Epithelial cell of esophagus (primary cell): ENCODE data around the gene OR10J4.

Experiments used
- DNase-seq: peaks from one replicate; pipeline ENCODE4 v3.0.0; 2010; ENCODE audit warnings: low read depth
- H3K4me3 ChIP-seq: 2 replicates; pipeline ENCODE4 v1.5.1; 2011; ENCODE audit warnings: mild to moderate bottlenecking, low read length, control low read depth
- CTCF ChIP-seq: IDR thresholded peaks from 2 replicates; pipeline ENCODE4 v1.5.1; 2011; ENCODE audit warnings: low read depth, mild to moderate bottlenecking, low read length, control low read depth, inconsistent platforms; ENCODE audit not compliant: insufficient read depth; ENCODE audit errors: missing control alignments

OR10J4 gene

GRCh38 chr1:159431904-159432303 lies at the start of gene OR10J4:
TSS of gene OR10J4 (plus strand) at chr1:159432204.
- TF ChIP-seq CTCF = no peak
- H3K4me3 ChIP-seq = no peak within 1 kb of the TSS
- no peak for DNase-seq

- TF ChIP-seq CTCF = no peak
- H3K4me3 ChIP-seq = no peak overlapping the region
Measured at GRCh38 chr1:159406821-159407220, 25.2 kb upstream of the OR10J4 start.

GRCh38 chr1:159408862-159409400 lies 23.1 kb upstream of the OR10J4 start:
- H3K4me3 ChIP-seq = no peak overlapping the region
- no peak for TF ChIP-seq CTCF
- DNase-seq = no peak

More at GRCh38 chr1:159406821-159407220, 25.2 kb upstream of the OR10J4 start:
- DNase-seq = no peak

- peak; percentile 31 for TF ChIP-seq CTCF
- no peak for DNase-seq
- H3K4me3 ChIP-seq = no peak overlapping the region
Measured at GRCh38 chr1:159421821-159422220, 10.2 kb upstream of the OR10J4 start.

GRCh38 chr1:159428536-159428935 lies 3.5 kb upstream of the OR10J4 start:
- no peak for TF ChIP-seq CTCF
- no peak for DNase-seq
- no peak overlapping the region for H3K4me3 ChIP-seq

GRCh38 chr1:159429074-159429861 lies 2.7 kb upstream of the OR10J4 start:
- TF ChIP-seq CTCF = no peak
- peak; percentile 21 for DNase-seq

More at GRCh38 chr1:159429074-159429861, 2.7 kb upstream of the OR10J4 start:
- H3K4me3 ChIP-seq = no peak overlapping the region
